ENCODE measurements around the gene NPPA.

NPPA gene

DNA sequence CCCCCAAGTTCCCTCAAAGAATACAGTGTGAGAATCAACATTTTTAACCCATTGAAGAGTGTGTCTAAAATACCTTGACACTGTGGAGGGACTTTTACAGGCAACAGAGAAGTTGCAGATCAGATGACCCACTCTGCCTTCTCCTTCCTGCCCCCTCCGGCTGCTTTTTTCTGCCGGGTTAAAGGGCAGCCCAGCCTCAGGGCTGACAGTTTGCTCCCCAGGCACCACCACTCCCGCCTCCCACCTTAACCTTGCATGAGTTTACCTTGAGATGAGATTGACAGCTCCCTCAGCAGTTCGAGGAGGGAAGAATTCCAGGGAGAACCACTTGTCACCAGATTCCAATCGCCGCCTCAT lies 45.0 kb downstream of the NPPA start:
- TF ChIP-seq CTCF (IDR thresholded peaks at IDR 0.05; ENCODE audit: insufficient read depth, low read depth, low read length, missing control alignments): no peak
- DNase-seq (ENCODE audit: low read depth): no peak
- peak overlapping the region; percentile 53; the same call in 1 of the 2 replicates for H3K4me3 ChIP-seq (ENCODE audit: low read depth, low read length)

GRCh38 chr1:11800756-11801433 lies 46.7 kb downstream of the NPPA start:
- no peak for DNase-seq (ENCODE audit: low read depth)

GRCh38 chr1:11800391-11800755 lies 47.2 kb downstream of the NPPA start:
- no peak for DNase-seq (ENCODE audit: low read depth)
- no peak for TF ChIP-seq CTCF (IDR thresholded peaks at IDR 0.05; ENCODE audit: insufficient read depth, low read depth, low read length, missing control alignments)
- H3K4me3 ChIP-seq (ENCODE audit: low read depth, low read length): no peak overlapping the region

More at GRCh38 chr1:11800756-11801433, 46.7 kb downstream of the NPPA start:
- no peak overlapping the region for H3K4me3 ChIP-seq (ENCODE audit: low read depth, low read length)
- no peak for TF ChIP-seq CTCF (IDR thresholded peaks at IDR 0.05; ENCODE audit: insufficient read depth, low read depth, low read length, missing control alignments)

DNA sequence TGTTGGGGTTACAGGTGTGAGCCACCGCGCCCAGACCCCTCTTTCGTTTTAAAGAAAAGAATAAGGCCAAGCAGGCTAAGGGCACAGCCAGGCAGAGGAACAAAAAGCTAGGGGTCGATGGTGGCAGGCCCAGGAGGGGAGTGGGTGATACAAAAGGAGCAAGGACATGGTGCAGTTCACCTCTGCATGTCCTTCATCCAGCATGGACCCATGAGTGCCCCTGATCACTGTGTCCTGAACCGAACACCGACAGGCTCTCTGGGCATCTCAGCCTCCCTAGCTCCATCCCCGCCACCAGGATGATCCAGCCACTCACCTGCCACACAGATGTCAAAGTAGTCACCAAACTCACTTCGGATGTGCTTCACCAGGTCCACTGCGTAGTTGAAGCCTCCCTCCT lies 47.7 kb downstream of the NPPA start:
- no peak overlapping the region for H3K4me3 ChIP-seq (ENCODE audit: low read depth, low read length)
- TF ChIP-seq CTCF (IDR thresholded peaks at IDR 0.05; ENCODE audit: insufficient read depth, low read depth, low read length, missing control alignments): no peak
- no peak for DNase-seq (ENCODE audit: low read depth)

DNA sequence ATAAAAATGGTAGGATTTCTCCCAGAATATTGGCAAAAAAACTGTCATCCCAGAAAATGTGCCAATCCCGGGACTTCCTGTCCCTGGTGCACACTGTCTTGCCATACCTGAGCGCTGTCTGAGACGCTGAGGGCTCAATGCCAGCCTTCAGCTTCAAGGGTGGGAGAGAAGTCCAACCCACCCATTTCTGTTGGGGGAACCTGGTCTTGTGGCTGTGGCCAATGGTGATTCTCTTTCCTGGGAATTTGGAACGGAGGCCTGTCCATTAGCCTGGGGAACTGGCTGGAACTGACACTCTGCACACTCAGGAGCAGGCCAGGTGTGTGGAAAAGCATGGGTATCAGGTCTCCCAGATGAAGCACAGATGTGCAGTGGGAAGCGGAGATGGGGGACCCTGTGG lies 48.5 kb downstream of the NPPA start:
- DNase-seq (ENCODE audit: low read depth): no peak
- H3K4me3 ChIP-seq (ENCODE audit: low read depth, low read length): no peak overlapping the region
- no peak for TF ChIP-seq CTCF (IDR thresholded peaks at IDR 0.05; ENCODE audit: insufficient read depth, low read depth, low read length, missing control alignments)

- TF ChIP-seq CTCF (IDR thresholded peaks at IDR 0.05; ENCODE audit: insufficient read depth, low read depth, low read length, missing control alignments): no peak
- H3K4me3 ChIP-seq (ENCODE audit: low read depth, low read length): no peak overlapping the region
- DNase-seq (ENCODE audit: low read depth): no peak
Measured at GRCh38 chr1:11797525-11798216, 49.9 kb downstream of the NPPA start.

All from GM12865 (cell line).